Common myeloid progenitor, CD34-positive (primary cell): ENCODE measurements around the gene SLC25A45.

Source experiments
- CTCF ChIA-PET: fragments of 350-600 bp; sonication (Branson Sonifier 250); formaldehyde crosslinking; loops from one replicate; lab custom pipeline; 2021; ENCODE audit warnings: antibody characterized with exemption; lab: Charles Lee
- POLR2A ChIA-PET: fragments of 350-600 bp; sonication (Branson Sonifier 250); formaldehyde crosslinking; loops from one replicate; lab custom pipeline; 2021; ENCODE audit warnings: antibody characterized with exemption; lab: Charles Lee
- DNase-seq, 3 donors: peaks; one replicate each; pipeline versions ENCODE4 v3.0.0 to v3.0.0-alpha.2; 2013
- H3K27ac ChIP-seq, 2 experiments: 1 replicate in 1 of 2; 2 replicates in 1 of 2; pipeline ENCODE4 v1.7.0; 2013; ENCODE audit warnings: inconsistent platforms in 2 of 2, low read length in 2 of 2, mild to moderate bottlenecking in 2 of 2, low read depth in 1 of 2, moderate library complexity in 1 of 2; ENCODE audit not compliant: severe bottlenecking in 2 of 2, insufficient read depth in 1 of 2, poor library complexity in 1 of 2
- H3K27me3 ChIP-seq, 5 experiments: replicated peaks in 2 of 5; 1 replicate in 3 of 5; 2 replicates in 2 of 5; pipeline versions ENCODE4 v1.6.1 to v1.7.0; 2013; ENCODE audit warnings: low read length in 4 of 5, mild to moderate bottlenecking in 2 of 5, moderate library complexity in 2 of 5, inconsistent platforms in 1 of 5; ENCODE audit not compliant: insufficient read depth in 5 of 5, control insufficient read depth in 4 of 5
- H3K36me3 ChIP-seq, 4 experiments: 1 replicate in 2 of 4; 2 replicates in 2 of 4; pipeline versions ENCODE4 v1.6.1 to v1.7.0; 2013; ENCODE audit warnings: low read length in 3 of 4, control low read depth in 1 of 4, mild to moderate bottlenecking in 1 of 4; ENCODE audit not compliant: control insufficient read depth in 4 of 4, insufficient read depth in 4 of 4
- H3K4me1 ChIP-seq, 4 experiments: 1 replicate in 3 of 4; 2 replicates in 1 of 4; pipeline versions ENCODE4 v1.6.1 to v1.7.1; 2013; ENCODE audit warnings: low read length in 3 of 4, mild to moderate bottlenecking in 3 of 4, control low read depth in 1 of 4, inconsistent platforms in 1 of 4, moderate library complexity in 1 of 4; ENCODE audit not compliant: control insufficient read depth in 4 of 4, insufficient read depth in 4 of 4; ENCODE audit errors: control extremely low read depth in 1 of 4
- H3K4me3 ChIP-seq, 7 experiments: 1 replicate in 4 of 7; 2 replicates in 3 of 7; pipeline versions ENCODE4 v1.5.1 to v1.7.0; 2013; ENCODE audit warnings: mild to moderate bottlenecking in 7 of 7, low read length in 6 of 7, moderate library complexity in 6 of 7, inconsistent platforms in 2 of 7, low read depth in 2 of 7, control low read depth in 1 of 7; ENCODE audit not compliant: insufficient read depth in 4 of 7, control insufficient read depth in 1 of 7; ENCODE audit errors: extremely low read depth in 1 of 7
- H3K9me3 ChIP-seq, 5 experiments: 1 replicate in 4 of 5; 2 replicates in 1 of 5; pipeline versions ENCODE4 v1.6.1 to v1.7.1; 2013; ENCODE audit warnings: low read length in 4 of 5, mild to moderate bottlenecking in 2 of 5, inconsistent platforms in 1 of 5, low read depth in 1 of 5, moderate library complexity in 1 of 5; ENCODE audit not compliant: control insufficient read depth in 4 of 5, insufficient read depth in 2 of 5; ENCODE audit errors: control extremely low read depth in 1 of 5
- WGBS: methylation state at CpG from one replicate; pipeline ENCODE4 v1.1.5; 2013; ENCODE audit not compliant: insufficient coverage; 5-methylcytosine and 5-hydroxymethylcytosine counted together

Gene SLC25A45

DNA sequence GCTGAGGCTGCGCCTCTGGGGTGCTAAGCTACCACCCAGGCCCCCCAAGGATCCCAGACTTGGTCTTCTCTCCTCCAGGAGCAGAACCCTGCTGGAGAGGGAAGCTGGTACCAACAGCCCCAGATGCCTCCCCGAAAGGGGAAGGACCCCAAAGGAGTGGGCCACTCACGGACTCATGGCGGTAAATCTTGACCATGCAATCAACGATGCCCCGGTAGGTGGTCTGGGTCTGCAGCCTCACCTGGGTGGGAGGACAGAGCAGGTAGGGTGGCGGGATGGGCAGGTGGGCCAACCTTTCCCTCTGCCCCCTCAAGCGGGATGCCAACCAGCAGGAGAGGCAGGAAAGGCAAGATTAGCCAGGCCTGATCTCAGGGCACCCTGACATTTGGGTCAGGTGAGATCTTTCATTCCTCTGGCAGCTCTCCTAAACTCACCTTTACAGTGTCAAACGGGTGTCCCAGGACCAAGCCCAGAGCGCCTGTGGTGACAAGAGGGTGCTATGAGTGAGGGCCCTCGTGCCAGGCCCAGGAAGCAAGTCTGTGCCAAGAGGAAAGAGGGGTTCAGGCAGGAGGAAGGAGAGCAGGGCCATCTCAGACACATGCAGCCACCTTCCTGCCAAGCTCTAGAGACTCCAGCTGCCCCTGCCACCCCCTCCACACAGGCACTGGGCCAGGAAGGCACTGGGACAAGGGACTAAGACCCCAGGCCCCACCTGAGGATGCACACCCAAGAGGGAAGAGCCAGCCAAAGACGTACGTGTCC lies 2.6 kb downstream of the SLC25A45 start:
- Histone ChIP-seq H3K36me3 (no peaks in the 10 kb centered on the region), H3K4me3 (no peak overlapping the region), H3K27ac (peak overlapping the region in 1 of 2 experiments; percentile 93), H3K9me3 (no peaks in the 10 kb centered on the region), H3K27me3 (no peaks in the 10 kb centered on the region), H3K4me1 (peaks cover 0 to 78% (median 71%) of the 10 kb centered on the region in 4 experiments)
- 95% methylated on average over 11 of the region's 13 CpGs for WGBS
- CTCF ChIA-PET, result interaction anchor here (0.7 to 7.1 kb wide), 14 partner anchors 9 to 130 kb away, joined by 3 to 85 read pairs (median 8); partner anchors contain the start of gene MALAT1
- POLR2A ChIA-PET, result interaction anchor here (0.5 to 2.6 kb wide), 4 partner anchors 42 to 127 kb away, joined by 3 to 14 read pairs (median 10); partner anchors contain the start of gene NEAT1
- DNase-seq, result no peak

DNA sequence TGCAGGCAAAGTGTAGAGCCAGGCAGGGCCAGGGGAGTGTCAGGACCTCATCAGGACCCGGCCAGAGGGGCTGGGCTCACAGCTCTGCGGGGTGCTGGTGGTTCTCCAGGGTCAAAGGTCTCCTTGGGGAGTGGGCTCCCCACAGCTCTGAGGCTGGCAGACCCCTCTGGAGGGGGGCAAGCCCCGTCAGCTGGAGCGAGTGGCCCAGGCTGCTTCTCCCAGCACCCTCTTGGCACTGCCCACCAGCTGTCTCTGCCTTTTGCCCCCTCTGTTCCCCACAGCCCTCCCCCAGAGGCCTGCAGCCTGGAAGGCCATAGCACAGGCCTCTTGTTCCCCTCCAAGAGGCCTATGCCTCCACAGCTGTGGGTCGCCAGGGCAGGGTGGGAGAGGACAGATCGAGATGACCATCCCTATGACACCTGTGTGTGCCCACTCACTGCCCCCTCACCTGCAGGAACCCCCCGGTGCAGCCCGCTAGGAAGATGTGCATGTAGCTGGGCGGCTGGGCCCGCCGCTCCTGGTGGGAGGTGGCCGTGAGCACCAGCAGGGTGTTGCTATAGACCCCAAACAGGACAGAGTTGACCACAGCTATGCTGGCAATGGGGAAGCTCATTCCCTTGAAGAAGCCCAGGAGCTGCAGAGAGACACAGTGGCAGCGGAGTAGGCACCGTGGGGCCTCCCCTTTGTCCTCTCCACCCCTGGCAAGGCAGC lies 3.4 kb downstream of the SLC25A45 start:
- Histone ChIP-seq H3K27ac (no peak overlapping the region), H3K9me3 (no peaks in the 10 kb centered on the region), H3K36me3 (no peaks in the 10 kb centered on the region), H3K4me1 (peaks cover 0 to 70% (median 63%) of the 10 kb centered on the region in 4 experiments), H3K4me3 (no peak overlapping the region), H3K27me3 (no peaks in the 10 kb centered on the region)
- no peak for DNase-seq
- WGBS, result 99% methylated on average over 10 of the region's 14 CpGs
- CTCF ChIA-PET, result interaction anchor here (0.7 to 7.1 kb wide), 23 partner anchors 8 to 162 kb away, joined by 3 to 85 read pairs (median 5); partner anchors contain the start of genes FRMD8 and MALAT1
- POLR2A ChIA-PET, result interaction anchor here (0.7 to 2.6 kb wide), 8 partner anchors 17 to 128 kb away, joined by 3 to 14 read pairs (median 6); partner anchors contain the start of gene NEAT1

DNA sequence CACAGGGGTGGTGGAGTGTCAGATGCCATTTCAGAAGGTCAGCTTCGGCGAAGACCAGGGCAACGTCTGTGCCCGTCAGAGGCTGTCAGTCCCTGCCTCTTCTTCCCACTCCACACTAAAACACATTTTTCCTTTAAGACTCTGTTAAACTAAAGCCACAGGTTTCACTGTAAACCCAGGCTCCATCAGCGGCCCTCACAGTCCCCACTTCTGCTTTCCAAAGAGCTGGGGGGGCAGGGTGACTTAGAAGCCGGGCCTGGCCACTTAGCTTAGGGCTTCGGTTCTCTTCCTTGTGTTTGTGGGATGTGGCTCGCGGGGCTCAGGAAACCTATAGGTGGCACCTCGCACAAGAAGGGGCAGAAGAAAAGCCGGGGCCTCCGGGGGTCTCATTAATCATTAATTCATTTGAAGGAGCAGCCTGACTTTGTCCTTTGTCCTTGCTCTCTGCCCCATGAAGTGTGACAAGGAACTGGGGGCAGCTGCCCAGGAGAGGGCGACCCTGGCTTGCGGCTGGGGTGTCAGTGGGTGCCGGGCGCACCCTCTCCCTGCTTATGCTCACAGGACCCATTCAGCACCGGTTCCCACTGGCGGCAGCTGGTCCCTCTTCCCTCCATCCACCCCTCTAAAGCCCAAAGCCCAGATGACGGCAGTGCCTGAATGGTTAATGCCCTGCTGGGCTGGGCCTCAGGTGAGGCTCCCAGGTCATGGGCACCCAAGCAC lies 4.1 kb downstream of the SLC25A45 start:
- H3K27me3 ChIP-seq, result no peaks in the 10 kb centered on the region
- peaks cover 0 to 63% (median 57%) of the 10 kb centered on the region in 4 experiments for H3K4me1 ChIP-seq
- ChIA-PET POLR2A (interaction anchor here (0.5 to 2.6 kb wide), 16 partner anchors 11 to 285 kb away, joined by 3 to 14 read pairs (median 4); partner anchors contain the start of genes MALAT1 and NEAT1), CTCF (interaction anchor here (0.7 to 7.1 kb wide), 22 partner anchors 8 to 163 kb away, joined by 3 to 85 read pairs (median 4); partner anchors contain the start of genes FRMD8 and MALAT1)
- H3K9me3 ChIP-seq, result no peaks in the 10 kb centered on the region
- H3K4me3 ChIP-seq, result peak overlapping the region in 1 of 7 experiments; percentile 30
- peak overlapping the region in 1 of 2 experiments; percentile 69 for H3K27ac ChIP-seq
- WGBS, result 5% methylated on average over 11 of the region's 19 CpGs
- DNase-seq, result peak; percentile 69 to 88 (median 87)
- no peaks in the 10 kb centered on the region for H3K36me3 ChIP-seq

DNA sequence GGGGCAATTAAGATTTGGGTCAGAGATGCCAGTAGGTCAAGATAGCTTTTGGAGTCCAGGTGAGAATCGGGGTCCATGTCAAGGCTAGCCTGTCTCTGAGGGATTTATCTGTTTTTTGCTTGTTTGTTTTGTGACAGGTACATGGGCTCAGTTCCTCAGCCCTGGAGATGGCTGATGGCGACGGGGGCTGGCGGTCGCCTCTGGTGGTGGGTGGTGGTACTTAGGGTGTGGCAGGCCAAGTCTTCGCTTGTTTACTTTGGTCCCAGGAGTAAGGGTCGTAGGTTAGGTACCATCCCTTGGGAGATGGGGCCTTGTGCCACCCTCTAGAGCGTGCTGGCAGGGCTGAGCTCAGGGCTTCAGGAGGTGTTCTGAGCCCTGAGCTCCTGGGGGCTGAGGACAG lies 4.7 kb downstream of the SLC25A45 start:
- H3K4me1 ChIP-seq, result peaks cover 0 to 57% (median 51%) of the 10 kb centered on the region in 4 experiments
- DNase-seq, result peak in 2 of 3 donors; percentile 63 to 68
- ChIA-PET CTCF (interaction anchor here (0.7 to 7.1 kb wide), 19 partner anchors 10 to 164 kb away, joined by 3 to 85 read pairs (median 4); partner anchors contain the start of gene MALAT1), POLR2A (interaction anchor here (0.5 to 2.6 kb wide), 15 partner anchors 10 to 286 kb away, joined by 3 to 14 read pairs (median 4); partner anchors contain the start of genes MALAT1 and NEAT1)
- H3K27me3 ChIP-seq, result no peaks in the 10 kb centered on the region
- WGBS, result 80% methylated on average over 7 of the region's 8 CpGs
- no peaks in the 10 kb centered on the region for H3K9me3 ChIP-seq
- peak overlapping the region in 1 of 2 experiments; percentile 69 for H3K27ac ChIP-seq
- peak overlapping the region in 1 of 7 experiments; percentile 30 for H3K4me3 ChIP-seq
- H3K36me3 ChIP-seq, result no peaks in the 10 kb centered on the region

DNA sequence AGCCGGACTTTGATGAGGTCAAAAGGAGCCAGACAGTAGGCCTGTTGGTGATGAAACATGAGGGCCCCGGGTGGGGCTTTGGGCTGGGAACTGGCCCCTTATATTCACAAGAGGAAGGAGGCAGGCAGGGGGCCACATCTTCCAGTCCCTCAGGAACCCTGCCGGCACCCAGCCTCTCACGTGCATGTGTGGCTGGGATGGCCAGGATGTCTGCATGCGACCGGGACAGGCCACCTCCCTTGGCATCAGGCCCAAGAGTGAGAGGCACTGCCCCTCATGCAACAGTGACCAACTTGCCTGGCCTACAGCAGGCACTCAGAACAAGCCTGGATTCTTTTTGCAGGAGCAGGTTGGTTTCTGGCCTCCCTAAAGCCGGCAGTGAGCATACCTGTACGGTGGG lies 5.4 kb downstream of the SLC25A45 start:
- no peak overlapping the region for H3K27ac ChIP-seq
- ChIA-PET POLR2A (no interaction called here), CTCF (interaction anchor here (7.1 kb wide), 1 partner anchor 41 kb away, joined by 85 read pairs; no protein-coding TSS in a partner anchor)

DNA sequence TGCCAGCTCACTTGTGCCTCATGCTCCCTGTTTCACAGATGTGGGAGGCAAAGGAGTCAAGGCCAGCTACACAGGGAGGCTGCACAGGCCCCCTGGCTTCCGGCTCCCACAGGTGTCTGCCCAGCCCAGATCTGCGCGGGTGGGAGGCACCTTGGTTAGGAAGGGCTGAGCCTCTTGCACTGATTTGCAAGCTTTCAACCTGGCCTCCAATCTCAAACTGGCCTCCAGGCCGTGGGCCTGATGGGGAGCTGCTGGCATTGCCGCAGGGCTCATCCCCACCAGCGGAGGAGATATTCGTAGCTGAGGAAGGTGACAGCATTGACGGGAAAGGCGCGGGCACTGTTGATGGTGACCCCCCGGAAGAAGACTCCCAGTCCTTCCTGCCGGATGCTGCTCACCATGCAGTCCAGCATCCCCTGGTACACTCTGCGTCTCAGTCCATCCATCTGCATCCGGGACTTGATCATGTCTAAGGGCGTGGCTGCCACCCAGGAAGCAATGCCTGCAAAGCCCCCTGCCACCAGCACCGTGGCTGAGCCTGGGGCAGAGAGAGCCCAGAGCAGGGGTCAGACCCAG lies 6.2 kb downstream of the SLC25A45 start:
- H3K36me3 ChIP-seq, result no peaks in the 10 kb centered on the region
- DNase-seq, result no peak
- H3K9me3 ChIP-seq, result no peaks in the 10 kb centered on the region
- H3K4me1 ChIP-seq, result peaks cover 0 to 50% (median 38%) of the 10 kb centered on the region in 4 experiments
- 98% methylated on average over 16 of the region's 16 CpGs for WGBS
- ChIA-PET POLR2A (interaction anchor here (0.6 kb wide), 1 partner anchor 44 kb away, joined by 3 read pairs; no protein-coding TSS in a partner anchor), CTCF (interaction anchor here (1.0 to 1.5 kb wide), 5 partner anchors 9 to 164 kb away, joined by 3 to 5 read pairs (median 4); no protein-coding TSS in a partner anchor)
- no peak overlapping the region for H3K4me3 ChIP-seq
- H3K27me3 ChIP-seq, result no peaks in the 10 kb centered on the region
- no peak overlapping the region for H3K27ac ChIP-seq

More for the DNA sequence above, 5.4 kb downstream of the SLC25A45 start:
- Histone ChIP-seq H3K9me3 (no peaks in the 10 kb centered on the region), H3K27me3 (no peaks in the 10 kb centered on the region), H3K4me1 (peaks cover 0 to 53% (median 44%) of the 10 kb centered on the region in 4 experiments), H3K36me3 (no peaks in the 10 kb centered on the region), H3K4me3 (no peak overlapping the region)
- no peak for DNase-seq
- 92% methylated on average over 8 of the region's 8 CpGs for WGBS
